Esophagus squamous epithelium (tissue), 4 donors: ENCODE results near the gene CTNND2.

Experiments
- POLR2A ChIP-seq, 4 donors: fragments of 450-650 bp; IDR thresholded peaks; one replicate each; pipeline ENCODE4 v1.6.1; 2017; ENCODE audit warnings: antibody characterized with exemption in 4 of 4, mild to moderate bottlenecking in 4 of 4, moderate library complexity in 3 of 4
- TF ChIP-seq, protein P1 (sequence below), 6 experiments: fragments of 450-650 bp in 4 of 6; fragments of 200-600 bp in 2 of 6; sonication (generic) in 2 of 6; IDR thresholded peaks; one replicate each; pipeline ENCODE4 v1.5.1; 2016 to 2019; ENCODE audit warnings: antibody characterized with exemption in 6 of 6, mild to moderate bottlenecking in 4 of 6, moderate library complexity in 4 of 6

DNA sequence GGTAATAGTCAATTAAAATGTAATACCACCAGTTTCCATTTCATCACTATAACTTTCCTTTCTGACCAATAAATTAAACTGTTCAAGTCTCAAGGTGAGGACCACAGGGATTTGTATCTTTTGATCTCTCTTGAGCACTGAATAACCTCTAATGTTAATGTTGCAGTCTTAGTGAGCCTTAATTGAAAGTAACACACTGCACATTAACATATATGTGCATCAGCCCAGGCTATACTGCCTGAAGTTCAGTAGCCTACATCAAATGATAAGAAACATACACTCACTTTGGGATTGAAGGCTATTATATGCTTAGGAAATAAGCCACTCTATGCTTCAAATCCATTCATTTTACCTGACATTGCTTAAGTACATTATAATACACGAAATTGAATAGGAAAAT, 832.2 kb downstream of the CTNND2 start:
- TF ChIP-seq, protein P1, sequence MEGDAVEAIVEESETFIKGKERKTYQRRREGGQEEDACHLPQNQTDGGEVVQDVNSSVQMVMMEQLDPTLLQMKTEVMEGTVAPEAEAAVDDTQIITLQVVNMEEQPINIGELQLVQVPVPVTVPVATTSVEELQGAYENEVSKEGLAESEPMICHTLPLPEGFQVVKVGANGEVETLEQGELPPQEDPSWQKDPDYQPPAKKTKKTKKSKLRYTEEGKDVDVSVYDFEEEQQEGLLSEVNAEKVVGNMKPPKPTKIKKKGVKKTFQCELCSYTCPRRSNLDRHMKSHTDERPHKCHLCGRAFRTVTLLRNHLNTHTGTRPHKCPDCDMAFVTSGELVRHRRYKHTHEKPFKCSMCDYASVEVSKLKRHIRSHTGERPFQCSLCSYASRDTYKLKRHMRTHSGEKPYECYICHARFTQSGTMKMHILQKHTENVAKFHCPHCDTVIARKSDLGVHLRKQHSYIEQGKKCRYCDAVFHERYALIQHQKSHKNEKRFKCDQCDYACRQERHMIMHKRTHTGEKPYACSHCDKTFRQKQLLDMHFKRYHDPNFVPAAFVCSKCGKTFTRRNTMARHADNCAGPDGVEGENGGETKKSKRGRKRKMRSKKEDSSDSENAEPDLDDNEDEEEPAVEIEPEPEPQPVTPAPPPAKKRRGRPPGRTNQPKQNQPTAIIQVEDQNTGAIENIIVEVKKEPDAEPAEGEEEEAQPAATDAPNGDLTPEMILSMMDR (IDR thresholded peaks at IDR 0.05): no peak
- TF ChIP-seq POLR2A (IDR thresholded peaks at IDR 0.05): no peak
